Stimulated activated memory B cell treated with anti-CD40 and anti-IgM and Interleukin-4, amounts not matched to agents 10 μg/mL and 1 μg/mL and 100 μg/mL, for 72 hours (primary cell): Measurements from ENCODE around the gene SLC3A2.

Experiments
- ATAC-seq: fragments of 150-1000 bp; cut with Tn5 transposase; 2 replicates; pipeline ENCODE4 v1.10.0; 2021
- H3K27ac Mint-ChIP-seq: one replicate; pipeline ENCODE4 v1.8.0; 2022; ENCODE audit warnings: mild to moderate bottlenecking, mixed read lengths
- H3K27me3 Mint-ChIP-seq: one replicate; pipeline ENCODE4 v1.8.0; 2022; ENCODE audit warnings: mixed read lengths
- H3K36me3 Mint-ChIP-seq: one replicate; pipeline ENCODE4 v1.8.0; 2022; ENCODE audit warnings: mixed read lengths
- H3K4me1 Mint-ChIP-seq: one replicate; pipeline ENCODE4 v1.8.0; 2022; ENCODE audit warnings: mixed read lengths
- H3K4me3 Mint-ChIP-seq: one replicate; pipeline ENCODE4 v1.8.0; 2022; ENCODE audit warnings: mild to moderate bottlenecking, moderate library complexity, mixed read lengths
- H3K9me3 Mint-ChIP-seq: one replicate; pipeline ENCODE4 v1.8.0; 2022; ENCODE audit warnings: mixed read lengths

SLC3A2 gene

GRCh38 chr11:62846177-62846576 lies 34.5 kb upstream of the SLC3A2 start:
- peaks cover 12% of the 10 kb centered on the region for H3K4me1 Mint-ChIP-seq
- no peak overlapping the region for H3K27ac Mint-ChIP-seq

GRCh38 chr11:62847767-62848314 lies 32.9 kb upstream of the SLC3A2 start:
- H3K27me3 Mint-ChIP-seq = no peaks in the 10 kb centered on the region
- ATAC-seq = no peak
- H3K4me1 Mint-ChIP-seq = peaks cover 27% of the 10 kb centered on the region
- H3K36me3 Mint-ChIP-seq = peaks cover 12% of the 10 kb centered on the region
- H3K9me3 Mint-ChIP-seq = no peaks in the 10 kb centered on the region
- H3K4me3 Mint-ChIP-seq = no peak overlapping the region
- no peak overlapping the region for H3K27ac Mint-ChIP-seq

More at GRCh38 chr11:62846177-62846576, 34.5 kb upstream of the SLC3A2 start:
- Mint-ChIP-seq H3K9me3 (no peaks in the 10 kb centered on the region), H3K36me3 (no peaks in the 10 kb centered on the region), H3K4me3 (no peak overlapping the region), H3K27me3 (no peaks in the 10 kb centered on the region)
- ATAC-seq = no peak

- Mint-ChIP-seq H3K4me3 (no peak overlapping the region), H3K27me3 (no peaks in the 10 kb centered on the region), H3K4me1 (peaks cover 53% of the 10 kb centered on the region), H3K36me3 (peaks cover 39% of the 10 kb centered on the region), H3K27ac (peak overlapping the region; percentile 93), H3K9me3 (no peaks in the 10 kb centered on the region)
- ATAC-seq = no peak
Measured at GRCh38 chr11:62850911-62851806, 29.5 kb upstream of the SLC3A2 start.

DNA sequence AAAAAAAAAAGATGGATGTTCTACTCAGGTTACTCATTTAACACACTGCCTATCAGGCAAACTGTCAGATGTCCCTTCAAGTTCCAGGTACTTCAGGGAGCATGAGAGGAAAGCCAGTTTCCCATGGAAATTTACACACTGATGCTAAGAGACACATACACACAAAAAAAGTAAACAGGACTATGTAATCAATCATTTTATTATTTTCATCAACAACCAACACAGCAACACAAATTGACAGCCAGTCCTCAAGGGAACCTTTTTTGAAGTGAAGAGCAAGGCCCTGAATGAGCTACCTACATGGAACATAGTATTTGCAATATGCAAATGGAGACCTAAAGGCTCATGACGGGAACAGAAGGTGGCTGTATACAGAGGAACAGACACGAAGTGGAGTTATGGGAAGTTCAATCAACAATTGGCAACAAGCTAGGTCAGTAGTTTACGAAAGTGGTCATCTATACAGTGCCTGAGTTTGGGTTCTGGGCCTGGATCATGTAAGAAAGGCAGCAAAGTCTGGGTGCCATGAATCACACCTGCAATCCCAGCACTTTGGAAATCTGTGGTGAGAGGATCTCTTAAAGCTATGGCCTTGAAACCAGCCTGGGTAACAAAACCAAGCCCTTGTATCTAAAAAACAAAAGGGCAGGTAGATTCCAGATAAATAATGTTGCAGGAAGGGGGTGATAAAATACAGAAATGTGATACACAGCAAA lies 28.7 kb upstream of the SLC3A2 start:
- no peaks in the 10 kb centered on the region for H3K27me3 Mint-ChIP-seq
- no peak for ATAC-seq
- no peaks in the 10 kb centered on the region for H3K9me3 Mint-ChIP-seq
- peaks cover 39% of the 10 kb centered on the region for H3K36me3 Mint-ChIP-seq
- peaks cover 53% of the 10 kb centered on the region for H3K4me1 Mint-ChIP-seq
- H3K27ac Mint-ChIP-seq = peak overlapping the region; percentile 93
- peak overlapping the region; percentile 34 for H3K4me3 Mint-ChIP-seq

- peaks cover 60% of the 10 kb centered on the region for H3K4me1 Mint-ChIP-seq
- peak overlapping the region; percentile 98 for H3K4me3 Mint-ChIP-seq
- H3K9me3 Mint-ChIP-seq = no peaks in the 10 kb centered on the region
- H3K27ac Mint-ChIP-seq = peak overlapping the region; percentile 93
- peaks cover 39% of the 10 kb centered on the region for H3K36me3 Mint-ChIP-seq
- ATAC-seq = no peak
- no peaks in the 10 kb centered on the region for H3K27me3 Mint-ChIP-seq
Measured at GRCh38 chr11:62852523-62853188, 28.0 kb upstream of the SLC3A2 start.

DNA sequence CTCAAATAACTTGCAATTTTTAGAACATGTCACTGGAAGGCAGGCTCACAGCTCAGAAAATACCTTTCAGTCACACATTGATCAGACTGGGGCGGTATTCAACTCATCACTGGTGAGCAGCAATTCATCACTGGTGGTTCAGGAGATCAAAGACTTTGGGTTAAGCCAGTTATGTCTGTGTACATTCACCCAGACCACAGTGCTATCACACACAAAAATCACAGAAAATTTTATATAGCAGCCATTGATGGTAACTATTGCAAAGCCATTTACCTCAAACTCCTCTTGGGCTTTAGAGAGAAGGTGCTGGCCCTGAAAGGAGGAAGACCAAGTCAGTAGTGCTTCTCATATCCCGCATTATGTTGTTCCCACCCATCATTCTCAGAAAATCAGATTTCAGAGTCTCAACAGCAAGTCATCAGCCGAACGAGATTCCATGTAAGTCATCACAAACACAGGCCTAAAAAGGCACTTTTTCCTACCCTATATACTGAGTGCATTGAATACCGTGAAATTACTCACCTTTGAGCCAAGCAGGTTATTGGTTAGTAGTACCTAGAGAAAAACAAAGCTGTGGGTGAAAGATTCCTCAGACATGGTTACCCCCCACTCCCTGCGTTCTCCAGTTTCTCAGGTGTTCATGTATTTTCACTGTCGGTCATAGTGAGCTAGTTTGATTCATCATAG lies 27.3 kb upstream of the SLC3A2 start:
- H3K4me1 Mint-ChIP-seq = peaks cover 68% of the 10 kb centered on the region
- no peaks in the 10 kb centered on the region for H3K27me3 Mint-ChIP-seq
- ATAC-seq = no peak
- H3K36me3 Mint-ChIP-seq = peaks cover 39% of the 10 kb centered on the region
- H3K27ac Mint-ChIP-seq = peak overlapping the region; percentile 93
- no peaks in the 10 kb centered on the region for H3K9me3 Mint-ChIP-seq
- H3K4me3 Mint-ChIP-seq = peak overlapping the region; percentile 98

DNA sequence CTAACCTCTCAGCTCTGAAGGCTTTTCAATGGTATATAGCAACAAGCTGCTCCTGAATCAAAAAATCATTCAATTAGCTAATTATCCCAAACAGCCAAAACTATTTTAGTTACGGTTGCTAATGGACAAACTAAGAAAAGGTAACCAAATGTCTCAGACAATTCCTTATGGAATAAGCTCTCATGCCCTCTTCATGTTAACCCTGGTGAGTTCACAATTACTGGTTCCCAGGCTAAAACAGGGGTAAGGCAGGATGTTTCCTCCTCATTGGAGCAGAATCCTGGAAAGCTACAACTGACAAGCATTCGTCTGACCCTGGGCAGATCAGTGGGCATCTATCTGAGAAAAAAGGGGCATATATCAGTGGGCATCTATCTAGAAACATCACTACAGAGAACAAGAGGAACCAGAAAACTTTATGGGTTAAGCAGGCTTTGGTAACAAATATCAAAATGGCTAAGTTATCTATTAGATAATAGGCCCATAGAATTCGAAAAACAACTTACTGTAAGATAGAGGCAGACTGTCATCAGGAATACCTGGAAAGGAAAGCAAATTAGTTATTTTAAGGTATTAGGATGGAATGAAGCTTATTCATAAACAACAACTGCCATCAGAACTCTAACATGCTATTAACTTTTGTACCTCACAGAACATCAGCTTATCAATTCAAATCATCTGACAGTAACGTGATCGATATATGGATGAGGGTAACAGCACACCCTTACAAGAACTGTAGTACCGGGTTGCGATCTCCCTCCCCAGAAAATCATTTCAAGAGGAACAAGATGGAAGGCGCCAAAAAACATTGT lies 26.5 kb upstream of the SLC3A2 start:
- H3K9me3 Mint-ChIP-seq = no peaks in the 10 kb centered on the region
- peaks cover 70% of the 10 kb centered on the region for H3K4me1 Mint-ChIP-seq
- ATAC-seq = no peak
- peaks cover 39% of the 10 kb centered on the region for H3K36me3 Mint-ChIP-seq
- H3K4me3 Mint-ChIP-seq = peak overlapping the region; percentile 98
- peak overlapping the region; percentile 93 for H3K27ac Mint-ChIP-seq
- H3K27me3 Mint-ChIP-seq = no peaks in the 10 kb centered on the region

DNA sequence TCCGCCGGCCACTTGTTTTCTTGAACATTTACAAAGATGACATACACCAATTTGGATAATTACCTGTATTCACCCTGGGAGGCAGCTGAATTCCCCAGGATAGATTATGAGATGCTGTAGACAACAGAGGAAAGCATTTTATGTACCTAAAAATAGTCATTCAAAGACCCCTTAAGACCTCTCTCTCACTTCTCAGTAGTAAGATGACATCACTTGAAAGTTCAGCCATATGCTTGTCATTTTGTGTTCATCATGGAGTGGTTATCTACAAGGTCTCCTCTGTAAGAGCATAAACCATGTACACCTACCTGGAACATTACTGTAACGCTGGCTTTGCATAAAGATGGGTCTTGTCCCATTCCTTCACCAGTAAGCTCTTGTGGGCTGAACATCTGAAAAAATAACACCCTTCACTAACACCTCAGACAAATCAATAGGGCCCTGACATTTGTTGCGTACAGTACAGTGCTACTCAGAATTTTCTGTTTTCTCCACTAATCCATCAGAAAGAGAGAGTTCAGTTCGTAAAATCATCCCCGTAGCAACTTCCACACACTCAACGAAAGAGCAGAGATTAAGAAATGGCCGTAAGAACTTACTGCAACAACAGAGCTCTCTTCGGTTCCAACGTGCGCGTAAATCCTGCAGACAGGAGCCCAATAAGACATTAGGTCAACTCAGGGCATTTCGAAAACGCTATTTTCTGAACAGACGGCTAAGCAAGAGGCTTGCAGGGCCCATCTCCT lies 25.7 kb upstream of the SLC3A2 start:
- H3K27me3 Mint-ChIP-seq = no peaks in the 10 kb centered on the region
- H3K27ac Mint-ChIP-seq = peak overlapping the region; percentile 93
- ATAC-seq = no peak
- peaks cover 39% of the 10 kb centered on the region for H3K36me3 Mint-ChIP-seq
- no peaks in the 10 kb centered on the region for H3K9me3 Mint-ChIP-seq
- peaks cover 78% of the 10 kb centered on the region for H3K4me1 Mint-ChIP-seq
- peak overlapping the region; percentile 98 for H3K4me3 Mint-ChIP-seq

GRCh38 chr11:62855571-62856332 lies 24.9 kb upstream of the SLC3A2 start:
- Mint-ChIP-seq H3K36me3 (peaks cover 39% of the 10 kb centered on the region), H3K27ac (peak overlapping the region; percentile 93), H3K4me3 (peak overlapping the region; percentile 98), H3K4me1 (peaks cover 72% of the 10 kb centered on the region), H3K27me3 (no peaks in the 10 kb centered on the region), H3K9me3 (no peaks in the 10 kb centered on the region)
- ATAC-seq = peak; percentile 96

- peak; percentile 2 for ATAC-seq
- Mint-ChIP-seq H3K4me3 (peak overlapping the region; percentile 98), H3K27me3 (no peaks in the 10 kb centered on the region), H3K27ac (peak overlapping the region; percentile 93), H3K9me3 (no peaks in the 10 kb centered on the region), H3K4me1 (peaks cover 72% of the 10 kb centered on the region), H3K36me3 (peaks cover 39% of the 10 kb centered on the region)
Measured at GRCh38 chr11:62856333-62856895, 24.3 kb upstream of the SLC3A2 start.

GRCh38 chr11:62857541-62857982 lies 23.1 kb upstream of the SLC3A2 start:
- Mint-ChIP-seq H3K27me3 (no peaks in the 10 kb centered on the region), H3K9me3 (no peaks in the 10 kb centered on the region), H3K36me3 (peaks cover 30% of the 10 kb centered on the region), H3K4me1 (peaks cover 67% of the 10 kb centered on the region), H3K27ac (peak overlapping the region; percentile 93), H3K4me3 (peak overlapping the region; percentile 98)
- no peak for ATAC-seq

GRCh38 chr11:62858201-62858600 lies 22.5 kb upstream of the SLC3A2 start:
- ATAC-seq = no peak
- H3K36me3 Mint-ChIP-seq = peaks cover 23% of the 10 kb centered on the region
- no peaks in the 10 kb centered on the region for H3K9me3 Mint-ChIP-seq
- H3K27me3 Mint-ChIP-seq = no peaks in the 10 kb centered on the region
- peak overlapping the region; percentile 98 for H3K4me3 Mint-ChIP-seq
- peak overlapping the region; percentile 93 for H3K27ac Mint-ChIP-seq
- H3K4me1 Mint-ChIP-seq = peaks cover 64% of the 10 kb centered on the region
